Measurements from ENCODE around the gene IL12RB1. TPM values are rescaled to one million over a fixed set of nuclear protein-coding genes. Genes with fewer than 3 reads are reported as not detected.
A peak's percentile ranks its signal among the peaks of the same experiment; 100 is the strongest.

The IL12RB1 gene
- polyA plus RNA-seq, 2 of the 4 experiments (the other 2 are of a cell fraction) = not detected

- no peak for TF ChIP-seq RNF2 (IDR thresholded peaks at IDR 0.05; ENCODE audit: borderline replicate concordance, low read depth)
Measured at GRCh38 chr19:18058208-18059009, 28.3 kb downstream of the IL12RB1 start (continued).

GRCh38 chr19:18057557-18057956 is 29.2 kb downstream of the IL12RB1 start:
- CTCF ChIA-PET = interaction anchor here (0.6 to 8.2 kb wide), 11 partner anchors 13 to 194 kb away, joined by 3 to 136 read pairs (median 4); partner anchors contain the start of genes ARRDC2 and SLC5A5

GRCh38 chr19:18055967-18056366 is 30.8 kb downstream of the IL12RB1 start:
- 85% methylated on average over 5 of the region's 5 CpGs for WGBS (ENCODE audit: missing lambda C conversion rate)
- ChIA-PET CTCF (interaction anchor here (0.9 to 8.2 kb wide), 8 partner anchors 16 to 123 kb away, joined by 3 to 136 read pairs (median 4); partner anchors contain the start of genes ARRDC2 and CCDC124), POLR2A (no interaction called here)
- no peak overlapping the region for H3K4me2 ChIP-seq
- ATAC-seq (no peak), FAIRE-seq (no peak), DNase-seq (ENCODE audit: low read depth in 1 of 2, low spot score in 1 of 2) (no peak)
- TF ChIP-seq ZFP36 (IDR thresholded peaks at IDR 0.05; ENCODE audit: borderline replicate concordance, partially characterized antibody) (peak; percentile 44), MAFK (IDR thresholded peaks at IDR 0.05; ENCODE audit: partially characterized antibody) (no peak)
- no peak overlapping the region for H3K27ac ChIP-seq
- H3K4me1 ChIP-seq = peaks cover 11% of the 10 kb centered on the region; the same call in 1 of the 3 replicates
- H3K9me3 ChIP-seq = no peaks in the 10 kb centered on the region
- no peak overlapping the region for H3K4me3 ChIP-seq

More at GRCh38 chr19:18057557-18057956, 29.2 kb downstream of the IL12RB1 start:
- H3K4me3 ChIP-seq = no peak overlapping the region
- H3K27ac ChIP-seq = peak overlapping the region; percentile 71 to 90; a peak in 4 of 6 replicates
- WGBS (ENCODE audit: missing lambda C conversion rate) = 84% methylated on average over 6 of the region's 6 CpGs
- POLR2A ChIA-PET = no interaction called here
- no peak overlapping the region for H3K4me2 ChIP-seq
- TF ChIP-seq BHLHE40 (IDR thresholded peaks at IDR 0.05; ENCODE audit: low read depth, low read length) (no peak), HES2 (IDR thresholded peaks at IDR 0.05) (no peak), NR3C1 (IDR thresholded peaks at IDR 0.05) (no peak), PHF8 (IDR thresholded peaks at IDR 0.05; ENCODE audit: borderline replicate concordance, low read depth) (no peak), KDM5A (IDR thresholded peaks at IDR 0.05) (no peak), RAD21 (conservative IDR thresholded peaks at IDR 0.05 in 1 of 2, IDR thresholded peaks at IDR 0.05 in 1 of 2) (no peak), RNF2 (IDR thresholded peaks at IDR 0.05; ENCODE audit: borderline replicate concordance, low read depth) (no peak), HMGXB4 (CRISPR knock-in tag; IDR thresholded peaks at IDR 0.05; ENCODE audit: borderline replicate concordance) (no peak)
- no peaks in the 10 kb centered on the region for H3K9me3 ChIP-seq
- 0 out of 3 replicates have a peak, but pooled peaks cover 6% of the 10 kb centered on the region for H3K4me1 ChIP-seq
- ATAC-seq = no peak
- no peak for FAIRE-seq
- DNase-seq (ENCODE audit: low read depth in 1 of 2, low spot score in 1 of 2) = no peak

GRCh38 chr19:18053576-18054219 is 33.0 kb downstream of the IL12RB1 start:
- Histone ChIP-seq H3K27ac (no peak overlapping the region), H3K4me1 (peaks cover 11% of the 10 kb centered on the region; the same call in 1 of the 3 replicates), H3K4me3 (no peak overlapping the region), H3K4me2 (no peak overlapping the region), H3K9me3 (no peaks in the 10 kb centered on the region)
- ChIA-PET CTCF (interaction anchor here (1.2 kb wide), 1 partner anchor 12 kb away, joined by 4 read pairs; no protein-coding TSS in a partner anchor), POLR2A (no interaction called here)
- DNase-seq (ENCODE audit: low read depth in 1 of 2, low spot score in 1 of 2) (no peak), ATAC-seq (no peak), FAIRE-seq (no peak)
- WGBS (ENCODE audit: missing lambda C conversion rate) = 51% methylated on average over 9 of the region's 9 CpGs
- TF ChIP-seq, protein P1, sequence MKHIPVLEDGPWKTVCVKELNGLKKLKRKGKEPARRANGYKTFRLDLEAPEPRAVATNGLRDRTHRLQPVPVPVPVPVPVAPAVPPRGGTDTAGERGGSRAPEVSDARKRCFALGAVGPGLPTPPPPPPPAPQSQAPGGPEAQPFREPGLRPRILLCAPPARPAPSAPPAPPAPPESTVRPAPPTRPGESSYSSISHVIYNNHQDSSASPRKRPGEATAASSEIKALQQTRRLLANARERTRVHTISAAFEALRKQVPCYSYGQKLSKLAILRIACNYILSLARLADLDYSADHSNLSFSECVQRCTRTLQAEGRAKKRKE (CRISPR knock-in tag; IDR thresholded peaks at IDR 0.05; ENCODE audit: low read depth) = no peak
- TF ChIP-seq RARB (CRISPR knock-in tag; IDR thresholded peaks at IDR 0.05) = no peak
- no peak for TF ChIP-seq NFE2L2 (conservative IDR thresholded peaks at IDR 0.05; ENCODE audit: low read length)
- TF ChIP-seq FOXS1 (CRISPR knock-in tag; IDR thresholded peaks at IDR 0.05) = no peak
- TF ChIP-seq CBX8 (IDR thresholded peaks at IDR 0.05) = no peak
- no peak for TF ChIP-seq PHF8 (IDR thresholded peaks at IDR 0.05; ENCODE audit: borderline replicate concordance, low read depth)
- no peak for TF ChIP-seq MYC (IDR thresholded peaks at IDR 0.05; ENCODE audit: borderline replicate concordance, low read length)
- no peak for TF ChIP-seq RAD21 (conservative IDR thresholded peaks at IDR 0.05 in 1 of 2, IDR thresholded peaks at IDR 0.05 in 1 of 2)
- TF ChIP-seq RCOR1 (IDR thresholded peaks at IDR 0.05; ENCODE audit: low read depth, low read length) = no peak
- TF ChIP-seq HOXB5 (CRISPR knock-in tag; IDR thresholded peaks at IDR 0.05) = no peak
- TF ChIP-seq, protein P2, sequence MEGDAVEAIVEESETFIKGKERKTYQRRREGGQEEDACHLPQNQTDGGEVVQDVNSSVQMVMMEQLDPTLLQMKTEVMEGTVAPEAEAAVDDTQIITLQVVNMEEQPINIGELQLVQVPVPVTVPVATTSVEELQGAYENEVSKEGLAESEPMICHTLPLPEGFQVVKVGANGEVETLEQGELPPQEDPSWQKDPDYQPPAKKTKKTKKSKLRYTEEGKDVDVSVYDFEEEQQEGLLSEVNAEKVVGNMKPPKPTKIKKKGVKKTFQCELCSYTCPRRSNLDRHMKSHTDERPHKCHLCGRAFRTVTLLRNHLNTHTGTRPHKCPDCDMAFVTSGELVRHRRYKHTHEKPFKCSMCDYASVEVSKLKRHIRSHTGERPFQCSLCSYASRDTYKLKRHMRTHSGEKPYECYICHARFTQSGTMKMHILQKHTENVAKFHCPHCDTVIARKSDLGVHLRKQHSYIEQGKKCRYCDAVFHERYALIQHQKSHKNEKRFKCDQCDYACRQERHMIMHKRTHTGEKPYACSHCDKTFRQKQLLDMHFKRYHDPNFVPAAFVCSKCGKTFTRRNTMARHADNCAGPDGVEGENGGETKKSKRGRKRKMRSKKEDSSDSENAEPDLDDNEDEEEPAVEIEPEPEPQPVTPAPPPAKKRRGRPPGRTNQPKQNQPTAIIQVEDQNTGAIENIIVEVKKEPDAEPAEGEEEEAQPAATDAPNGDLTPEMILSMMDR (IDR thresholded peaks at IDR 0.05) = no peak
- no peak for TF ChIP-seq NPAS2 (CRISPR knock-in tag; IDR thresholded peaks at IDR 0.05; ENCODE audit: borderline replicate concordance)
- no peak for TF ChIP-seq FOSL2 (IDR thresholded peaks at IDR 0.05)
- no peak for TF ChIP-seq FOSL2 (CRISPR knock-in tag; IDR thresholded peaks at IDR 0.05)

Data from A549 (cell line).